Midbrain (tissue), 1 donor: Measurements from ENCODE around the gene NDFIP2.
A peak's percentile ranks its signal among the peaks of the same experiment; 100 is the strongest.

Experiments used
- DNase-seq: peaks from one replicate; lab custom pipeline; 2025; lab: John Stamatoyannopoulos, UW

The NDFIP2 gene

GRCh38 chr13:79459906-79460305, 21.0 kb upstream of the NDFIP2 start:
- no peak for DNase-seq

DNA sequence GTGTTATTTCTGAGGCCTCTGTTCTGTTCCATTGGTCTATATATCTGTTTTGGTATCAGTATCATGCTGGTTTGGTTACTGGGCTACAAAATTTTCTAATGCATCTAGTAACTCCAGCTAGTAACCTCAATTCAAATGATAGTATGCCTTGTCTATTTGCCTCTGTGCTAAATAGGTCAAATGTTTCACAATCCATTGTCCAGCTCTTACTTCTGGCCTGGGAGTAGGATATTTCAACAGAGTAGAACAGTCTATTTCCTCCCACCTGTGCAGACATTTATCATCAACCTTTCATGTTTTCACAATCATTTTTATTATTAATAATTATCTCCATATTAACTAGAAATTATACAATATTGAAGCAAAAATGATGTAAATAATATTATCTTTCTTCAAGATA, 18.1 kb upstream of the NDFIP2 start:
- no peak for DNase-seq

GRCh38 chr13:79463604-79464003, 17.4 kb upstream of the NDFIP2 start:
- no peak for DNase-seq

GRCh38 chr13:79466872-79467271, 14.1 kb upstream of the NDFIP2 start:
- no peak for DNase-seq

- DNase-seq: no peak
These were observed 12.6 kb upstream of the NDFIP2 start for GRCh38 chr13:79468402-79468801.

- no peak for DNase-seq
These were observed 12.1 kb upstream of the NDFIP2 start for GRCh38 chr13:79468819-79469218.

GRCh38 chr13:79469608-79470007, 11.3 kb upstream of the NDFIP2 start:
- no peak for DNase-seq

DNA sequence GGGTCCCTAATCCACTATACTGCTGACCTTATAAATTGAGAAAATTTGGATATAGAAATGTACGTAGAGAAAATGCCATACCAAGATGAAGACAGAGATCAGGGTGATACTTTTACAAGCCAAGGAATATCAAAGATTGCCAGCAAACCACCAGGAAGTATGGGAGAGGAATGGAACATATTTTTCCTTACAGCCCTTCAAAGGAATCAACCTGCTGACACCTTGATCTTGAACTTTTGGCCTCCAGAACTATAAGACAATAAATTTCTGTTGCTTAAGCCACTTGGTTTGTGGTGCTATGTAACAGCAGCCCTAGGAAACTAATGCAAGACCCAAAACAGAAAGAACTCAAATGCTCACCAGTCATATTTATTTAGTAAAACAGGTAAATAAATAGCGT, 10.3 kb upstream of the NDFIP2 start:
- DNase-seq: no peak

GRCh38 chr13:79475569-79475968, 5.4 kb upstream of the NDFIP2 start:
- DNase-seq: no peak

DNA sequence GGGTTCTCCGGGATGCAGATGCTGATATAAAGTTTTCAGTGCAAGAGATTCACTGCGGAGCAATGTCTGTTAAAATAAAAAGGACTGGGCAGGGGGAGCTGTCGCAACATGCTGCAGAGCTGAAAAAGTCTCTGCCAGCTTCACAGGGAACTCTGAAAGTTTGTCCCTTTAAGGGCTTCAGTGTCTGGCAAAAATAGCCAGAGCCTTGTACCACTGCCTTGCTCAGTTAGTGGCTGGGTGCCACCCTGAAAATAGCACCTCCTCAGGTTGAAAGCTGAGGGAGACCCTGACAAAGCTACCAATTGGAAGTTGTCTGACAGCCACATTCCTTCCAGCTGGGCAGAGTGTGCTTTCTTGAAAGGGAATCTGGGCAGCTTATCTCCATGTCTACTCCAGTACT, 3.0 kb upstream of the NDFIP2 start:
- peak; percentile 59 for DNase-seq

DNA sequence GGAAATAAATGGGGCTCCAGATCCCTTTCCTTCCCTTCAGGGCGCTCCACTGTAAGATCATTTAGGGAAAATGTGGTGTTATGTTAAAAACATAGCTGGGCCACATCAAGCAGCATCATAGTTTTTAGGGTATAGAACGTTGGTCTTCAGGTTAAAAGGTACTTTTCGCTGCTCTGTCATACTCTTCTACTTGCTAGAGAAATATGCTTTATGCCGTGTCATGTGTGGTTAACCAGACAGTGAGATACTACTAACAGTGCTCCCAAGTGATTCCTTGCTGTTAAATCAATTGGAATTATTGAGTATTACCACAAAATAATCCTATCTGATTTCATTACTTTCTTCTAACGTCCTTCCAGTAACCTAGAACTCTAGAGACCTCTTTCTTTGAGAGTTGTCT, 1.1 kb upstream of the NDFIP2 start:
- DNase-seq: no peak

- no peak for DNase-seq
These were observed 714 bp downstream of the NDFIP2 start for GRCh38 chr13:79481685-79482052.

DNA sequence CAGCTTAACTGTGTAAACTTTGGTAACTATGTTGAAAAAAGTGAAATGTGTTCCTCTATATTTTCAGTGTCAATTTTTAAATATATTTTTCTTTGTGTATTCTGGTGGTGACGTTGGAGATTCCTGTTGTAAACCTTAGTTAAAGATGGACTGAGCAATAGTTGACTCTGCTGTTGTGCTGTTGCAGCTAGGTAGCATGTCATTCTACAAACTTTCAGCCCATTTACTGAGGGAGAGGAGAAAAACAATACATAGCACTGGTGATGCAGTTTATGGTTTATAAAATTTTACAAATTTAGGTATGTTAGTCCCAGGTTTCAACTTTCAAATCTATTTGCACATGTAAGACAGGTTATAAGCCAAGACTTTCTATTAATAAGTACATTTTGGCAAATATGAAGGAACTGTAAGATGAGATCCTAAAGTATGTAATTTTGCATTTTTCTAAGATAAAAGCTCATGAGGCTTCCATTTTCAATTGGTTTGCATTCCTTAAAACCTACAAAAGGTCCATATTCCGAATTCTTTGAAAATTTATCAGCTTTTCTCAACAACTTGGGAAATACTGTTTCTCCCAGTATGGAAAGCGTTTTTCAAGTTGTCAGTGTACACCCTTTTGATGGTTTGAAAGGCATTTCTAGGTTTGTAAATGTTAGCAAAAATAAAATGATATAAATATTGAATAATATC, 1.5 kb downstream of the NDFIP2 start:
- DNase-seq: no peak

- DNase-seq: no peak
These were observed 2.2 kb downstream of the NDFIP2 start for GRCh38 chr13:79483086-79483706.

GRCh38 chr13:79485014-79485811, 4.3 kb downstream of the NDFIP2 start:
- DNase-seq: no peak

GRCh38 chr13:79486433-79487188, 5.7 kb downstream of the NDFIP2 start:
- DNase-seq: no peak

DNA sequence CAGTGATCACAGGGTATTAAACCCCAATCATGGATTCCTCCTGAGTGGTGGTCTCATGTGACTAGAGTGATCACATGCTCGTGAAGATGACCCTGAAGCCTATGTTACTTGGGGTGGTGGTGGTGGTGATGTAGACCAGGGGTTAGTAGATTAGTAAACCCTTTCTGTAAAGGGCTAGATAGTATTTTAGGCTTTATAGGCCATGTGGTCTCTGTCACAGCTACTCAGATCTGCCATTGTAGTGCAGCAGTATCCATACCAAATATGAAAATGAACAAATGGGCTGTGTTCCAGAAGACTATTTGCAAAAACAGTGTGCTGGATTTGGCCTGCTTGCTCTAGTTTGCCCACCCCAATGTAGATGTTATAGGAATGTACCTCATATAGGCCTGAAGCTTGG, 9.4 kb downstream of the NDFIP2 start:
- DNase-seq: no peak

GRCh38 chr13:79490824-79491223, 9.9 kb downstream of the NDFIP2 start:
- no peak for DNase-seq

DNA sequence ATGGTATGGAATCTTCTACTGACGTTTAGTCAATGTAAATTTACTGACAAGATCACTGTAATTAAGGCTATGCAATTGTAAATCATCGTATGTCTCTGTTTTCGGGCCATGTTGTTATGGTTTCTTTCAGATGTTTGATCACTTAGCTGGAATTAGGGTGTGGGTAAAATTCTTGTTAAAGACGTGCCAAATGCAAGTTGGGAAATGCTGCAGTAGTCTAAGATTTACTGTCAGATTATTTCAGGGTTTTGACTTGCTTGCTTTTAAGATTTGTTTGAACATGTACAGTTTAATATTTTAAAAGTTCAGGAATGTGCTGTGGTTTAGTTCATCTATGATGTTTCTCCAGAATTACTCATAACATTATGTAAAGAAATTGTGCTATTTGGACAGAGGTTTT, 10.8 kb downstream of the NDFIP2 start:
- no peak for DNase-seq

DNA sequence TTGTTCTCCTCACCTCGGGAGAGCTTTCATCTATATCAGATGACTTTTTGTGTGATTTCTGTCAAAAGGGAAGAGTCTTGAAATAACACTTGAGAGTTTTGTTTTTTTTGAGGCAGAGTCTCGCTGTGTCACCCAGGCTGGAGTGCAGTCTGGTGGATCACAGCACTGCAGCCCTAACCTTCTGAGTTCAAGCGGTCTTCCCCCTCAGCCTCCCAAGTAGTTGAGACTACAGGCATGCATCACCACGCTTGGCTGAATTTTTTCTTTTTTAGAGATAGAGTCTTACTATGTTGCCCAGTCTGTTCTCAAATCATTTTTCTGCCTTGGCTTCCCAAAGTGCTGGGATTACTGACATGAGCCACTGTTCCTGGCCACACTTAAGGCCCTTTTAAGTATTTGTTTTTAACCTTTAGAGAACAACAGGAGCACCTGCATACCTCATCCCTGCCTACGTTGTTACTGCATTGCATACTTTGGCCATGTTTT, 11.4 kb downstream of the NDFIP2 start:
- DNase-seq: no peak

GRCh38 chr13:79492918-79493594, 12.1 kb downstream of the NDFIP2 start:
- DNase-seq: no peak

DNA sequence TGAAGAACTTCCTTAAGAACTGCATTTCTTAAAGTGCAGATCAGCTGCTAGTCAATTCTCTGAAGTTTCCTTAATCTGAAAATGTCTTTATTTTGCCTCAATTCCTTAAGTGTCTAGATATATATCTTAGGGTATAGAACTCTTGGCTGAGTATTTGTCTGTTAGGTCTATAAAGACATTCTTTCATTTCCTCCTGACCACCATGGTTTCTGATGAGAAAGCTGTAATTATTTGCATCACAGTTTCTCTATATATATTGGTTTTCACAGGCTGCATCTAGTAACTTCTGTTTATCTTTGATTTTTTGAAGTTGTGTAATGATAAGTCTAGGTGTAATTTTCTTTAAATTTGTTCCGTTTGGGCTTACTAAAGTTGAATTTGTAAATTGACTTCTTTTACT, 15.2 kb downstream of the NDFIP2 start:
- no peak for DNase-seq
